DND-41 (cell line): ENCODE data around the gene RAD51B.

ENCODE experiments used
- ATAC-seq: fragments of 200-7000 bp; cut with Tn5 transposase; 3 replicates; pipeline ENCODE4 v1.9.1; 2021; ENCODE audit warnings: low read depth; ENCODE audit not compliant: insufficient read depth
- DNase-seq: peaks from one replicate; pipeline ENCODE4 v3.0.0-alpha.2; 2020
- H2AFZ ChIP-seq: 2 replicates; pipeline ENCODE4 v1.6.0; 2012; ENCODE audit warnings: low read depth, low read length
- H3K27ac ChIP-seq: 2 replicates; pipeline ENCODE4 v1.5.1; 2012; ENCODE audit warnings: low read length, inconsistent platforms
- H3K27me3 ChIP-seq: fragments of 200-600 bp; sonication (generic); 2 replicates; pipeline ENCODE4 v1.6.0; 2012; ENCODE audit warnings: low read length, mild to moderate bottlenecking, inconsistent platforms; ENCODE audit not compliant: insufficient read depth, poor library complexity
- H3K36me3 ChIP-seq: 2 replicates; pipeline ENCODE4 v1.5.1; 2012; ENCODE audit warnings: low read length, inconsistent platforms; ENCODE audit not compliant: insufficient read depth
- H3K4me1 ChIP-seq: 2 replicates; pipeline ENCODE4 v1.5.1; 2012; ENCODE audit warnings: mild to moderate bottlenecking, low read length; ENCODE audit not compliant: insufficient read depth
- H3K4me2 ChIP-seq: 2 replicates; pipeline ENCODE4 v1.6.0; 2012; ENCODE audit warnings: mild to moderate bottlenecking, moderate library complexity, low read length, inconsistent platforms; ENCODE audit not compliant: insufficient read depth
- H3K4me3 ChIP-seq, 2 experiments: fragments of 200-600 bp in 1 of 2; shearing (Covaris generic) in 1 of 2; 2 replicates each; pipeline ENCODE4 v1.5.1; 2012 to 2016; ENCODE audit warnings: inconsistent platforms in 2 of 2, low read length in 2 of 2, mild to moderate bottlenecking in 2 of 2, low read depth in 1 of 2, moderate library complexity in 1 of 2
- H3K79me2 ChIP-seq: 2 replicates; pipeline ENCODE4 v1.6.0; 2012; ENCODE audit warnings: low read length, inconsistent platforms; ENCODE audit not compliant: insufficient read depth
- H3K9ac ChIP-seq: 2 replicates; pipeline ENCODE4 v1.6.0; 2012; ENCODE audit warnings: low read depth, mild to moderate bottlenecking, inconsistent platforms, low read length, moderate library complexity
- H3K9me3 ChIP-seq: 2 replicates; pipeline ENCODE4 v1.5.1; 2012; ENCODE audit warnings: low read length, moderate library complexity, mild to moderate bottlenecking, inconsistent platforms; ENCODE audit not compliant: insufficient read depth, severe bottlenecking
- H4K20me1 ChIP-seq: 2 replicates; pipeline ENCODE4 v1.6.0; 2012; ENCODE audit warnings: low read length; ENCODE audit not compliant: insufficient read depth
- EZH2 ChIP-seq: IDR thresholded peaks from 3 replicates; pipeline ENCODE4 v1.6.1; 2012; ENCODE audit warnings: borderline replicate concordance, low read depth, mild to moderate bottlenecking, moderate library complexity, low read length, inconsistent platforms; ENCODE audit not compliant: severe bottlenecking
- TF ChIP-seq, protein P1 (sequence below): IDR thresholded peaks from 2 replicates; pipeline ENCODE4 v1.5.1; 2012; ENCODE audit warnings: borderline replicate concordance, low read length, moderate library complexity, mild to moderate bottlenecking; ENCODE audit not compliant: poor library complexity, severe bottlenecking; ENCODE audit errors: extremely low read depth

The RAD51B gene

GRCh38 chr14:68335312-68335711, 515.7 kb downstream of the RAD51B start:
- no peaks in the 10 kb centered on the region for H3K4me1 ChIP-seq

GRCh38 chr14:68336165-68336564, 516.6 kb downstream of the RAD51B start:
- H3K79me2 ChIP-seq, result no peaks in the 10 kb centered on the region
- H3K4me1 ChIP-seq, result no peaks in the 10 kb centered on the region
- no peak overlapping the region for H3K27ac ChIP-seq
- DNase-seq (no peak), ATAC-seq (no peak)
- no peaks in the 10 kb centered on the region for H4K20me1 ChIP-seq
- H3K9ac ChIP-seq, result no peak overlapping the region
- H2AFZ ChIP-seq, result no peak overlapping the region
- H3K4me2 ChIP-seq, result no peak overlapping the region
- no peaks in the 10 kb centered on the region for H3K27me3 ChIP-seq
- no peaks in the 10 kb centered on the region for H3K36me3 ChIP-seq
- no peaks in the 10 kb centered on the region for H3K9me3 ChIP-seq
- no peak overlapping the region for H3K4me3 ChIP-seq
- no peak for TF ChIP-seq EZH2
- TF ChIP-seq, protein P1, sequence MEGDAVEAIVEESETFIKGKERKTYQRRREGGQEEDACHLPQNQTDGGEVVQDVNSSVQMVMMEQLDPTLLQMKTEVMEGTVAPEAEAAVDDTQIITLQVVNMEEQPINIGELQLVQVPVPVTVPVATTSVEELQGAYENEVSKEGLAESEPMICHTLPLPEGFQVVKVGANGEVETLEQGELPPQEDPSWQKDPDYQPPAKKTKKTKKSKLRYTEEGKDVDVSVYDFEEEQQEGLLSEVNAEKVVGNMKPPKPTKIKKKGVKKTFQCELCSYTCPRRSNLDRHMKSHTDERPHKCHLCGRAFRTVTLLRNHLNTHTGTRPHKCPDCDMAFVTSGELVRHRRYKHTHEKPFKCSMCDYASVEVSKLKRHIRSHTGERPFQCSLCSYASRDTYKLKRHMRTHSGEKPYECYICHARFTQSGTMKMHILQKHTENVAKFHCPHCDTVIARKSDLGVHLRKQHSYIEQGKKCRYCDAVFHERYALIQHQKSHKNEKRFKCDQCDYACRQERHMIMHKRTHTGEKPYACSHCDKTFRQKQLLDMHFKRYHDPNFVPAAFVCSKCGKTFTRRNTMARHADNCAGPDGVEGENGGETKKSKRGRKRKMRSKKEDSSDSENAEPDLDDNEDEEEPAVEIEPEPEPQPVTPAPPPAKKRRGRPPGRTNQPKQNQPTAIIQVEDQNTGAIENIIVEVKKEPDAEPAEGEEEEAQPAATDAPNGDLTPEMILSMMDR, result no peak

More at GRCh38 chr14:68335312-68335711, 515.7 kb downstream of the RAD51B start:
- no peak for DNase-seq
- Histone ChIP-seq H3K9me3 (no peaks in the 10 kb centered on the region), H3K27me3 (no peaks in the 10 kb centered on the region), H4K20me1 (no peaks in the 10 kb centered on the region), H2AFZ (no peak overlapping the region), H3K9ac (no peak overlapping the region), H3K4me2 (no peak overlapping the region), H3K4me3 (no peak overlapping the region), H3K27ac (no peak overlapping the region), H3K36me3 (no peaks in the 10 kb centered on the region), H3K79me2 (no peaks in the 10 kb centered on the region)
- ATAC-seq, result no peak
- no peak for TF ChIP-seq EZH2
- TF ChIP-seq, protein P1, result no peak

- Histone ChIP-seq H3K4me1 (0 out of 2 replicates have a peak, but pooled peaks cover 4% of the 10 kb centered on the region), H3K27me3 (no peaks in the 10 kb centered on the region), H3K9ac (no peak overlapping the region), H3K4me2 (no peak overlapping the region), H3K36me3 (no peaks in the 10 kb centered on the region), H3K9me3 (no peaks in the 10 kb centered on the region), H3K79me2 (no peaks in the 10 kb centered on the region), H2AFZ (no peak overlapping the region), H3K4me3 (no peak overlapping the region), H4K20me1 (no peaks in the 10 kb centered on the region), H3K27ac (no peak overlapping the region)
- TF ChIP-seq EZH2, result no peak
- ATAC-seq (no peak), DNase-seq (no peak)
Measured at GRCh38 chr14:68337279-68337678, 517.7 kb downstream of the RAD51B start.

- Histone ChIP-seq H3K4me1 (0 out of 2 replicates have a peak, but pooled peaks cover 4% of the 10 kb centered on the region), H3K27me3 (no peaks in the 10 kb centered on the region), H3K9me3 (no peaks in the 10 kb centered on the region), H2AFZ (no peak overlapping the region), H3K4me3 (no peak overlapping the region), H3K27ac (no peak overlapping the region), H4K20me1 (no peaks in the 10 kb centered on the region), H3K4me2 (no peak overlapping the region), H3K9ac (no peak overlapping the region), H3K36me3 (no peaks in the 10 kb centered on the region), H3K79me2 (no peaks in the 10 kb centered on the region)
- TF ChIP-seq, protein P1, result no peak
- no peak for TF ChIP-seq EZH2
- no peak for DNase-seq
- ATAC-seq, result no peak
Measured at GRCh38 chr14:68340262-68340661, 520.7 kb downstream of the RAD51B start.
